GM19372 (cell line): ENCODE data around the gene LARP1B.
"Not testable (repeated sequence)": the region's sequence is repeated elsewhere in the genome, so short reads cannot be mapped to it uniquely, and the experiment has no call there.

Experiments used
- ATAC-seq: cut with Tn5 transposase; IDR thresholded peaks from one replicate; pipeline ENCODE4 v1.9.1; 2021; ENCODE audit warnings: mild to moderate bottlenecking, low read depth, moderate library complexity; ENCODE audit not compliant: unreplicated experiment

Gene LARP1B

GRCh38 chr4:128060699-128061565 lies at the start of gene LARP1B:
Gene LARP1B (plus strand): TSS chr4:128061312. CDS start chr4:128074952, 13,640 bp downstream.
- peak; percentile 80 for ATAC-seq

- ATAC-seq: no peak
Measured at GRCh38 chr4:128025319-128025718, 35.8 kb upstream of the LARP1B start.

GRCh38 chr4:128029907-128030306 lies 31.2 kb upstream of the LARP1B start:
- no peak for ATAC-seq

- ATAC-seq: no peak
Measured at GRCh38 chr4:128031756-128032384, 29.2 kb upstream of the LARP1B start.

GRCh38 chr4:128039568-128039967 lies 21.5 kb upstream of the LARP1B start:
- ATAC-seq: no peak

- not testable (repeated sequence) for ATAC-seq
Measured at GRCh38 chr4:128047019-128047418, 14.1 kb upstream of the LARP1B start.

GRCh38 chr4:128047514-128047913 lies 13.6 kb upstream of the LARP1B start:
- ATAC-seq: not testable (repeated sequence)

- ATAC-seq: not testable (repeated sequence)
Measured at GRCh38 chr4:128051229-128051628, 9.9 kb upstream of the LARP1B start.

- ATAC-seq: not testable (repeated sequence)
Measured at GRCh38 chr4:128054907-128055306, 6.2 kb upstream of the LARP1B start.

- not testable (repeated sequence) for ATAC-seq
Measured at GRCh38 chr4:128055441-128056206, 5.5 kb upstream of the LARP1B start.

GRCh38 chr4:128056396-128056795 lies 4.7 kb upstream of the LARP1B start:
- no peak for ATAC-seq

GRCh38 chr4:128060121-128060698 lies 902 bp upstream of the LARP1B start:
- no peak for ATAC-seq

GRCh38 chr4:128061566-128062536 lies 739 bp downstream of the LARP1B start:
- ATAC-seq: peak; percentile 38

GRCh38 chr4:128066453-128066820 lies 5.3 kb downstream of the LARP1B start:
- ATAC-seq: not testable (repeated sequence)

- no peak for ATAC-seq
Measured at GRCh38 chr4:128068918-128069317, 7.8 kb downstream of the LARP1B start.

GRCh38 chr4:128076464-128076863 lies 15.4 kb downstream of the LARP1B start:
- ATAC-seq: no peak

GRCh38 chr4:128095293-128095692 lies 34.2 kb downstream of the LARP1B start:
- ATAC-seq: not testable (repeated sequence)

GRCh38 chr4:128107766-128108165 lies 46.7 kb downstream of the LARP1B start:
- ATAC-seq: no peak

- ATAC-seq: no peak
Measured at GRCh38 chr4:128123036-128123435, 61.9 kb downstream of the LARP1B start.
